ENCODE data around the gene RNF126. TPM values are rescaled to one million over a fixed set of nuclear protein-coding genes. Genes with fewer than 3 reads are reported as not detected.

Gene RNF126
- total and polyA plus RNA-seq, 8 donors, result 11.9 to 33.7 (median 17.4) TPM

DNA sequence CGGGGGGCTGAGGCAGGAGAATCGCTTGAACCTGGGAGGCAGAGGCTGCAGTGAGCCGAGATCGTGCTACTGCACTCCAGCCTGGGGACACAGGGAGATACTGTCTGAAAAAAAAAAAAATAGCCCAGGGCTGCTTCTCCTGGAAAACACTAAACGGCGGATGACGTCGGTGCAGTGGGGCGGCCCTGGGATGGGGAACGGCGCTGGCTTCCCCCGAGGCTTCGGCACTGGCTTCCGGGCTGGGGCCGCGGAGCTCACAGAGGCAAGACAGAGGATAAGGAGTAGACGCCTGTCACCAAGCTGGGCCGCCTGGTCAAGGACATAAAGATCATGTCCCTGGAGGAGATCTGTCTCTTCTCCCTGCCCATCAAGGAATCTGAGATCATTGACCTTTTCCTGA lies 27.2 kb upstream of the RNF126 start:
- no peak for TF ChIP-seq CTCF (IDR thresholded peaks at IDR 0.05)
- H3K27me3 ChIP-seq, result peaks cover 0 to 4% (median 0%) of the 10 kb centered on the region in 4 donors
- H3K4me3 ChIP-seq, result no peak overlapping the region
- no peaks in the 10 kb centered on the region for H3K36me3 ChIP-seq
- DNase-seq (no peak), FAIRE-seq (no peak), ATAC-seq (no peak)
- no peaks in the 10 kb centered on the region for H3K9me3 ChIP-seq
- H3K27ac ChIP-seq, result no peak overlapping the region
- intact Hi-C loops (cut with DNase I), result no loop called here
- WGBS, 2 donors, result 58 to 60% methylated on average over 18 of the region's 18 CpGs
- no peaks in the 10 kb centered on the region for H3K4me1 ChIP-seq

- no peak overlapping the region for H3K4me3 ChIP-seq
- WGBS, 2 donors, result 73 to 83% methylated on average over 17 of the region's 17 CpGs
- H3K4me1 ChIP-seq, result no peaks in the 10 kb centered on the region
- no peak for TF ChIP-seq CTCF (IDR thresholded peaks at IDR 0.05)
- ATAC-seq, result no peak
- H3K27me3 ChIP-seq, result no peaks in the 10 kb centered on the region
- intact Hi-C loops (cut with DNase I), result no loop called here
- no peaks in the 10 kb centered on the region for H3K9me3 ChIP-seq
- FAIRE-seq, result no peak
- DNase-seq, result no peak
- no peaks in the 10 kb centered on the region for H3K36me3 ChIP-seq
- no peak overlapping the region for H3K27ac ChIP-seq
Measured at GRCh38 chr19:688992-689391, 26.0 kb upstream of the RNF126 start.

DNA sequence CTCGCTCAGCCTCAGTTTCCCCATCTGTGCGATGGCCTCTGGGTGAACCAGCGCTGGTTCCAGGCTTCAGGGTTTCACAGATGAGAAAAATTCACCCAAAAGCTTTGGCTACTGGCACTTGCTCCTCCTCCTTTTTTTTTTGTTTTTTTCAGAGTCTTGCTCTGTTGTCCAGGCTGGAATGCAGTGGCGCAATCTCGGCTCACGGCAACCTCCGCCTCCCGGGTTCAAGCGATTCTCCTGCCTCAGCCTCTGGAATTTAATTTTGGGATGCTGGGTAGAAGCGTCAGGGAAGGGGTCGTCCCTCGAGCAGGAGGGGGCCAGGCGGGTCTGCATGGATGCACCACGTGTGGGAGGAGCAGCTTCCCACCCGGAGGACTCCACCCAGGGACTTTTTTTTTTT lies 25.2 kb upstream of the RNF126 start:
- H3K4me3 ChIP-seq, result no peak overlapping the region
- H3K4me1 ChIP-seq, result no peaks in the 10 kb centered on the region
- no peak for TF ChIP-seq CTCF (IDR thresholded peaks at IDR 0.05)
- no peak for ATAC-seq
- no peak overlapping the region for H3K27ac ChIP-seq
- intact Hi-C loops (cut with DNase I), result no loop called here
- WGBS, 2 donors, result 46 to 54% methylated on average over 15 of the region's 15 CpGs
- DNase-seq, result no peak
- H3K27me3 ChIP-seq, result no peaks in the 10 kb centered on the region
- no peaks in the 10 kb centered on the region for H3K9me3 ChIP-seq
- H3K36me3 ChIP-seq, result no peaks in the 10 kb centered on the region
- no peak for FAIRE-seq

GRCh38 chr19:687569-688166 lies 24.7 kb upstream of the RNF126 start:
- no peaks in the 10 kb centered on the region for H3K9me3 ChIP-seq
- no peaks in the 10 kb centered on the region for H3K36me3 ChIP-seq
- no peak overlapping the region for H3K4me3 ChIP-seq
- ATAC-seq (no peak), DNase-seq (no peak), FAIRE-seq (no peak)
- WGBS, 2 donors, result 83 to 86% methylated on average over 11 of the region's 11 CpGs
- TF ChIP-seq CTCF (IDR thresholded peaks at IDR 0.05), result no peak
- H3K4me1 ChIP-seq, result no peaks in the 10 kb centered on the region
- H3K27ac ChIP-seq, result no peak overlapping the region
- intact Hi-C loops (cut with DNase I), result no loop called here
- no peaks in the 10 kb centered on the region for H3K27me3 ChIP-seq

DNA sequence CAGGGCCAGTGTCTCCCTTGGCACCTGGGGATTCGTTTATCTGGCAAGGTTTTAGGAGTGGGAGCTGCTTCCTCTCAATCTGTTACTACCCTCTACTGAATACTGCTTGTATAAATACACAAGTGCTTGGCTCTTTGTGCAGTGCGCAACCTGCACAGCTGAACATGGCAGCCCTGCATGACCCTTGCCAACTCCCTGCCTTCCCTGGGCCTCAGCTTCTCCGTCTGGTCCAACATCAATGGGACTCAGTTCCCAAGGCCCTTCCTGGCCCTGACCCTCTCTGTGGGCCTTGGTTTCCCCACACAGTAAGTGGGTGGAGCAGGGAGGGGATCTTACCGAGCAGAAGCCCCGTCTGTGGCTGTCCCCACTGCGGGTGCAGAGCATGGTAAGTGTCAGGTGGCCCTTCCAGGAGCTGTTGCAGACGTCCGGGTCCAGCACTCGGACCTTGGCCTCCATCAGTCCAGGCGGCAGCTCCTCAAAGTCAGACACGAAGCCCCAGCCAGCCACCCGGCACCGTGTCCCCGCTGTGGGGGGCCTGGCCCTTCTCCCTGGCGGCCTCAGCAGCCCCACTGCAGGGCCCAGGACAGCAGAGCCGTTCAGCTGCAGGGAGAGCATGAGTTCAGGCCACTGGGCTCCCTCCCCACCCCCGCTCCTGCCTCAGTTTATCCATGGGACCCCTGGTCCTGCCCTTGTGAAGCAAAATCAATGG lies 23.7 kb upstream of the RNF126 start:
- intact Hi-C loops (cut with DNase I), result no loop called here
- no peak for ATAC-seq
- H3K36me3 ChIP-seq, result no peaks in the 10 kb centered on the region
- WGBS, 2 donors, result 65 to 77% methylated on average over 17 of the region's 17 CpGs
- no peaks in the 10 kb centered on the region for H3K27me3 ChIP-seq
- no peak for DNase-seq
- no peak for TF ChIP-seq CTCF (IDR thresholded peaks at IDR 0.05)
- no peak for FAIRE-seq
- no peaks in the 10 kb centered on the region for H3K4me1 ChIP-seq
- H3K9me3 ChIP-seq, result no peaks in the 10 kb centered on the region
- no peak overlapping the region for H3K27ac ChIP-seq
- H3K4me3 ChIP-seq, result no peak overlapping the region
